Stimulated activated CD8-positive, alpha-beta memory T cell treated with anti-CD3 and anti-CD28 coated beads, Interleukin-7, amount 100 ng/mL, for 48 hours (primary cell): ENCODE results near the gene WDR5.

Experiments used
- DNase-seq, 2 donors: peaks; one replicate each; pipeline ENCODE4 v3.0.0-alpha.2; 2020; ENCODE audit warnings: low read depth in 1 of 2; ENCODE audit errors: extremely low read depth in 1 of 2

WDR5 gene

GRCh38 chr9:134185536-134186011 lies 49.7 kb downstream of the WDR5 start:
- peak in 1 of 2 donors; percentile 31 for DNase-seq

DNA sequence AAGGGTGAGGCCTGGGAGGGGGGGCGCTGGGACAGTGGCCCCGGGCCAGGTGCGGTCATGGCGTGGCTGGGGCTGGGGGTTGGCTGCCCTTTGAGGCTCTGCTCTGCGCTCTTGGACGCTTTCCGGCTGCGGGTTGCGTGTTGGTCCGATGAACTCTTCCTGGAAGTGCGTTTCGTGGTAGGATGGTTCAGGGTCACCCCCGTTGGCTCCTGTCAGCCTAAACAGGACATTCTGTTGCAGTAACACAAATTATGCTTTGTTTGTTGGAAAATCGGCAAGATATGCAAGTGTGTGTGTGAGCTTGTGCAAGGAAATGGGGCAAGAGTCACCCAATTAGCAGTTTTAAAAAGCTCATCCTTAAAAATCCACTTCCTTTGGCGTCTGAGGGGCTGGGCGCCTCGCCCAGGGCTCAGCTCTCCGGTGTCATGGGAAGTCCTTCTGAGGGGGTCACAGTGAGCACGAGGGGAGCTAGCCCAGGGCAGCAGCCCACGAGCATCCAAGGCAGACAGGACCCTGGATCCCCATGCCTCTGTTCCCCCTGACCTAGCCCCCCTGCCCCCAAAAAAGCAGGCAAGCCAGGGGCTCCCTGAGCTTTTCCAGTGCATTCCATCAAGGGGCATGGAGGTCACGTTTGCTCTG lies 50.7 kb downstream of the WDR5 start:
- DNase-seq, result no peak

GRCh38 chr9:134187110-134187531 lies 51.2 kb downstream of the WDR5 start:
- DNase-seq, result no peak

DNA sequence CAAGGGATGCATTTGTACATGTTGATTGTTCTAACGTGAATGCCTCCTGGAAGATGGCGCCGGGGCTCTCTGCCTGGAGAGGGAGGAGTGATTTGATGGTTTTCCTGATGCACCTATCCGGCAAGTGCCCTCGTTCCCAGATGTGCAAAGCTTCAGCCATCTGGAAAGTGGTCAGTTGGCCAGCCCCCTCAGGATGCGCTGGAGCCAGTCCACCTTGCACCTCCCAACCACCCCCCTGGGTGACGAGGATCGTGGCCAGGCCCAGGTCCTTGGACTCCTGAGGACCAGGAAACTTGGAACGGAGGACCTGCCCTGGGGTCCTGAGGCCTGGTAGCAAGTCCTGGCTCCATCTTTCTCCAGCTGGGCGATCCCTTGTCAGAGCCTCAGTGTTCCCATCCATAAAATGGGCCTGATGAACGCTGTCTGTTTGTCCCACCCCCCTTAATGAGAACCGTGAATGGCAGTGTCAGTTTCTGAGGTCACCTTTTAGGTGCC lies 52.1 kb downstream of the WDR5 start:
- DNase-seq, result no peak

DNA sequence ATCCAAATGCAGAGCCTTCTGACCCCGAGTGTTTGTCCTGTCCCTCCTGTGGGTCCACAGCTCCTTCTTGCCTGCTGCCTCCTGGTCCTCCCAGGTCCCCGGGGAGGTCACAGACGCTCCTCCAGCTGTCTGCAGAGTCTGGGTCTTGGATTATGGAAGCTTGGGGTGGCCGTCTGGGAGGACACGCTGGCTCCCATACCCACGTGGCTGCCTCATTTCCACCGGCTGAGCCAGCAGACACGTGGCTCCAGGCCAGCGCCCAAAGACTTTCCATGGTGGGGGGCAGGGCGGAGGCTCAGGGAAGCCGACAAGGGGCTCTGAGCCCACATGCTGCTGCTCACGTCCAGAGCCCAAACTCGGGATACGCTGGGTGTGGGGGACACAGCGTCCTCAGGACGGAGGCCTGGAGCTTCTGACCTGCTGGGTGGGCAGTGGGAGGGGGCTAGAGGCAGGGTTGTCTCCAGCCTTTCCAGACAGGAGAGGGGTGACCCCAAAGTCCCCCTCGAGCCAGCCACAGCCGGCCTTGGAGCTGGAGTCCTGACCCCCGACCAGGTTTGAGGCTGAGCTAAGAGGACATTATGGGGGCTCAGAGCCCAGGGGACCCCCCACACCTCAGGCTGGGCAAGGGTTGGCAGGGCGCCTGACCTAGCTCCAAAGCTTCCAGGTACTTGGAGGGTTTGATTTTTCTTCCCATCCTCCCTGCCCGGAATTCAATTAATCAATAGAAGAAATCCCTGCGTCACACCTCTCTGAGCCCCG lies 52.7 kb downstream of the WDR5 start:
- no peak for DNase-seq

- no peak for DNase-seq
Measured at GRCh38 chr9:134189145-134189469, 53.2 kb downstream of the WDR5 start.

- DNase-seq, result no peak
Measured at GRCh38 chr9:134189470-134190231, 53.8 kb downstream of the WDR5 start.

- no peak for DNase-seq
Measured at GRCh38 chr9:134190232-134191121, 54.6 kb downstream of the WDR5 start.

- DNase-seq, result no peak
Measured at GRCh38 chr9:134191455-134192209, 55.8 kb downstream of the WDR5 start.

DNA sequence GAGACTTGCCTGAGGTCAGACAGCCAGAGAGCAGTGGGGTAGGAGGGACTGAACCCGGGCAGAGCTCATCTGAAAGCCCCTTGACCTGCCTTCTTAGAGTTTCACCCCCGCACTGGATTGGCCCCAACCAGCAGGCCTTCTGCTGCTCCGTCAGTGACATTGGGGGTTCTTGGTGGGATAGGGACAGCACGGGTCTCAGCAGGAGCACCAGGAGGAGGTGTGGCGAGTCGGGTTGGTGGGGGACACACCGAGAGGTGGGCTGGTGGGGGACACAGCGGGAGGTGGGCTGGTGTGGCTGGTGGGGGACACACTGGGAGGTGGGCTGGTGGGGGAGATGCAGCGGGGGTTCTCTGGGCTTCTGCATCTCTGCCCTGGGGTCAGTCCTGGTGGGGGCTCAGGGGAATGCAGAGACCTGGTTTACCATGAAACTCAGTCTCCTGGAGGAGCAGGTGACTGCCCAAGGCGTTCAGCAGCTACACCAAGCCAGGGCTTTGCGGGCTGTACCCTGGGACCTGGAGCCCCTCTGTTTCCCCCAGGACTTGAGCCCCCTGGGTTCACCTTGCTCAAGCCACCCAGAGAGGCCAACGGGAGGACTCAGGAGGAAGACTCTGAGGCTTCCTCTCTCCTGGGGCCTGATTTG lies 56.5 kb downstream of the WDR5 start:
- DNase-seq, result no peak

DNA sequence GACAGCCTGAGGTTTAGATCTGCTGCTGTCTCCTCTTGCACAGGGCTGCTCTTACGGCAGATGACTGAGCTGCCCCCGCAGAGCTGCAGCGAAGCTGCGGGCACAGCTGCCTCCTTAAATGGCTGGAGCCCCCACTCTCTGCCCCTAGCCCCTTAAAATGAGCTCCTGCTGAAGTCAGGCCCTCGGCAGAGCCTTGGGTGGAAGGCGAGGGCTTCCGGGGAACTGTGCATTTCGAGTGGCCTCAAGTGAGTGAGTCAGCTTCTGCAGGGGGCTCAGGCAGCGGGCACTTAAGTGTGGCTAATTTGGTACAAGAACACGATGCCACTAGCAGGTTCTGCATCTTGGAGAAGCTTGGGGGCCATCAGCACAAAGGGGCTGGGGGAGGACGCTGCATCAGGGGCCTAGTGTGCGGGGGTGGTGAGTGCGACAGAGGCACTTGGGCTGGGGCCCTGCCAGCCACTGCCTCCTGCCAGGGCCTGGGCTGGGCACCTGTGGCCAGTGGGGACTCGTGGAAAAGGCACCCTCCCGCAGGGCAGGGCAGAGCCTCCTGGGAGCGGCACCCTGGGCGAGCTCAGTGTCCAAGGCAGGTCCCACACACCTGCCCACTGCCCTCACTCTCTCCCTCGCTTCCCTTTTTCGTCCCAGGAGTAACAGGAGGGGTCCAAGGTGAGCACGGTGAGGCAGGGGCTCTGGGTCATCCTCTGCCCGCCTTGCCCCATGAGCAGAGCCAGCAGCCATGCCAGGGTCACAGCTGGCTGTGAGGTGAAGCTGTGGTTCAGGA lies 57.3 kb downstream of the WDR5 start:
- no peak for DNase-seq

GRCh38 chr9:134193912-134194535 lies 58.1 kb downstream of the WDR5 start:
- DNase-seq, result no peak

DNA sequence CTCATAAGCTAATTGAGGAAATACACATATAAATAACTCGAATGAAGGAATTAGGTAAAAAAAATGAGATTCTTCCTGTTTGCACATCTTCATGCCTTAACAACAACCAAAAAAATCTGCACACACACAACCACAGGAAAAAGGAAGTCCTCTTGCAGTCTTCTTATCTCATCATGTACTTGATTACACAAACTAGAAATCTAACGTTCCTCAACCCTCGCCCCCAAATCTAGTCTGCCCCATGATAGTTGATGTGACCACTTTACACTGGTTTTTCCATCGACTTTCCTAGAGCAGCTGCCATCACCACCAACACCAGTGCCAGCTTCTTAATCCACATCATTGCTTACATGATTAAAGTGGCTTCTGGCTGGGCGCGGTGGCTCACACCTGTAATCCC lies 59.7 kb downstream of the WDR5 start:
- DNase-seq, result no peak

- no peak for DNase-seq
Measured at GRCh38 chr9:134196911-134197310, 61.0 kb downstream of the WDR5 start.

DNA sequence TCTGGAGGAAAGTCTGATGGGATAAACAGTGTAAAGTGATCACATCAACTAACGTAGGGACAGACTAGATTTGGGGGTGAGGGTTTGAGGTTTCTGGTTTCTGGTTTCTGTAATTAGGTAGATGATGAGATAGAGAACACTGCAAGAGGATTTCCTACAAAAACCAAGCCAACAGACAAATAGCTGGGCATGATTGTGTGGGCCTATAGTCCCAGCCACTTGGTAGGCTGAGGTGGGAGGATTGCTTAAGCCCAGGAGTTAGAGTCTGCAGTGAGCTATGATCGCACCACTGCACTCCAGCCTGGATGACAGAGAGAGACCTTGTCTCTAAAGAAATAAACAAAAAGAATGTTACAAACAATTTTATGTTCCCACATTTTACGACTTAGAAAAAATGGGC lies 62.9 kb downstream of the WDR5 start:
- DNase-seq, result no peak

GRCh38 chr9:134200730-134201129 lies 64.8 kb downstream of the WDR5 start:
- no peak for DNase-seq

- no peak for DNase-seq
Measured at GRCh38 chr9:134203224-134203623, 67.3 kb downstream of the WDR5 start.

GRCh38 chr9:134204041-134204440 lies 68.2 kb downstream of the WDR5 start:
- no peak for DNase-seq
